ENCODE data around the gene HIPK2.

The HIPK2 gene

DNA sequence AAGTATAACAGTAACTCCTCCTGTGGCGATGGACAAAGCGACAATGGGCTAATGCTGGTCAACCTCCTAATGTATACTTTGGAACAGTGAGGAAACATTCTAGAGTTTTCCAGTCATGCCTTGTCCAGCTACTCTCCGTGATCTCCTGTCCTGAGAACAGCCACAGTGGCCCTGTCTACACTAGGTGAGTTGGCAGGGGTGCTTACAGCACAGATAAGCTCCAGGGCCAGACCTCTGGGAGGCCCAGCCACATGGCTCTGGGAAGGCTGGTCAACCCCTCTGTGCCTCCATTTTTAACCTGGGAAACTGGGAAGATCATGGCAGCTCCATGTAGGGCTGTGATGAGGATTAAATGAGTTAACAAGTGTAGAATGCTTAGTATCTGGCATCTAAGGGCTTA, 197.4 kb downstream of the HIPK2 start:
- DNase-seq = no peak

DNA sequence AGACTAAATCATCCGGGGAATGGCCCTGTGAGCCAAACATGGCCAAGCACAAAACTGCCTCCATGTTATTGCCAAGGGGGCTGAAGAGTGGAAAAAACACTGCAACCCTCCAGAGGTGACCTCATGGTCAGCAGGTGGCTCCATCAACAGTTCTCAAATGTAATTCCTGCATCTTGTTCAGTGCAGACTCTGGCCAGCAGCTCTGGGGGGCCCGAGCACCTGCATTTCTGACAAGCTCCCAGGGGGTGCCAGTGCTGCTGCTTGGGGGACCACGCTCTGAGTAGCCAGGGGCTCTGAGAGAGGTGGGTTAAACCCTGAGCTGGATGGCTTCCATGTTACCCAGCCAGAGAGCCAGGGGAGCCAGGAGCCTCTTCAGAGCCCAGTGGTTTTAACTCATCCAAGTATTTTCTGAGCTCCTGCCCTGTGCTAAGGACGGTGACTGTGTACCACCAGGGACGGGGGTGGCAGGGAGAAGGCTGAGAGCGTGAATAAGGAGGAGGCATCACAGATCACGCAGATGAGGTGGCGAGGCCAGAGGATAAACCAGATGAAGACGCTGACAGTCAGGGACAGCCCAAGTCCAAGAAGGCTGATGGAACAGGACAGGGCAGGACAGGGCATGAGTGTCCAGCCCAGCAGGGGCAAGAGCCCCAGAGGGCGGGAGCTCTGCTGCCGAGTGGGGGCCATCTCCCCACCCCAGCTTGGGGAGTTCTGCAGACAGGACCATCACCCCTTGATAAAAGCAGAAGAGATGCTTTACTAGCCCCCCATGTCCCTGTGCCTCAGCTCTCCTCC, 201.4 kb downstream of the HIPK2 start:
- DNase-seq = no peak

DNA sequence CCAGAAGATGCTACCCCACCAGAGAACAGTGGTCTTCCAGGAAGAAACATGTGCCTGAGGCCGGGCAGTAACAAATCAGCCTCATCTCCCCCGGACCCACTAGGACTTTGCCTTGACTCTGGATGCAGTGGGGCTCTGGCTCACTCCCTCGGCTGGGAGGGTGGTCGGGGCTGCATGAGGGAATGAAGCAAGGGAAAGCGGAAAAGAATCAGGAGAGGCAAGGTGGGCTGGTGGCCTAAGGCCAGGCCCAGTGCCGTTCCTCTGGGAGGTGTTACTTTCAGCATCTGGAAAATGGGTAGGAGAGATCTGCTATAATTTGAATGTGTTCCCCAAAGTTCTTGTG, 202.5 kb downstream of the HIPK2 start:
- no peak for DNase-seq

DNA sequence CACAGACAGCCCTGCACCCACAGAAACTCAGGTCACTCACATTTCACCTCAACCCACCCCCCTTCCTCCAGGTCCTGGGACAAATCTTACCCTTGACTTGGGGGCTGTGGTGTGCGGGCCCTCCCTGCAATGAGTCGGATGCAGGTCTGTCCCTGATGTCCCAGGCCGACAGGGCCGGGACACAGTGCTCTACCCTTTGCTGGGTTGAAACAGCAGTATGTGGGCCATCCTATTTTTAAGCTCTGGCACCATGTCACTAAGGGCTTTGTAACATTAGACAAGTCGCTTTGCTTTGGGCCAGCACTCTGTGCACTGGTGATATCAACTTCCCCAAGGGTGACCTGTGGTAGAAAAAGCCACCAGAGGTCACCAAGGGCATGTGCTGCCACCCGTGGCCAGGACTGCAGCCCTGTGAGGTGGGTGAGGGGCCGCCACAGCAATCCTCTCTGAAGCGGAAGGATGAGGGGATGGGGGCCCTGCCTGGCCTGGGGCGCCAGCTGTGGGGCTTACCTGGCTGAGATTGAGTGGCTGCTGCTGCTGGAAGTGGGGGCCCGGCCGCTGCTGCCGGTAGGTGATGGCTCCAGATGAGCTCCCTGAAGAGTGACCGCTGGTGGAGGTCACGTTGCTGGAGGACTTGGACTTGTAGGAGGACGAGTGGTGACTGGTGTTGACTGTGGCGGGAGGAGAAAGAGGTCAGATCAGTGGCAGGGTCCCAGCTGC, 203.0 kb downstream of the HIPK2 start:
- no peak for DNase-seq

DNA sequence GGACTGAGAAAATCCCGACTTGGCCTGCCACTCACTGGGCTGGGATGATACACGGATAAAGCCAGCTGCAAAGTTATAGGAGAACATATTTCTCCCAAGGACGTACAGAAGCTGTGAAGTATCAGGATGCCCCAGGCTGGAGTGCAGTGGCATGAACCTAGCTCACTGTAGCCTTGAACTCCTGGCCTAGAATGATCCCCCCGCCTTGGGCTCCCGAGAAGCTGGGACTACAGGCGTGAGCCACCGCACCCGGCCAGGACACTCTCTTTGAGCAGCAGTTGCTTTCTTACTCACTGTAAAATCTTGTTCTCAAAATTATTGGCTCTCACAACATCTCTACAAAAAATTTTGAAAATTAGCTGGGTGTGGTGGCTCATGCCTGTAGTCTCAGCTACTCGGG, 203.9 kb downstream of the HIPK2 start:
- DNase-seq = no peak

DNA sequence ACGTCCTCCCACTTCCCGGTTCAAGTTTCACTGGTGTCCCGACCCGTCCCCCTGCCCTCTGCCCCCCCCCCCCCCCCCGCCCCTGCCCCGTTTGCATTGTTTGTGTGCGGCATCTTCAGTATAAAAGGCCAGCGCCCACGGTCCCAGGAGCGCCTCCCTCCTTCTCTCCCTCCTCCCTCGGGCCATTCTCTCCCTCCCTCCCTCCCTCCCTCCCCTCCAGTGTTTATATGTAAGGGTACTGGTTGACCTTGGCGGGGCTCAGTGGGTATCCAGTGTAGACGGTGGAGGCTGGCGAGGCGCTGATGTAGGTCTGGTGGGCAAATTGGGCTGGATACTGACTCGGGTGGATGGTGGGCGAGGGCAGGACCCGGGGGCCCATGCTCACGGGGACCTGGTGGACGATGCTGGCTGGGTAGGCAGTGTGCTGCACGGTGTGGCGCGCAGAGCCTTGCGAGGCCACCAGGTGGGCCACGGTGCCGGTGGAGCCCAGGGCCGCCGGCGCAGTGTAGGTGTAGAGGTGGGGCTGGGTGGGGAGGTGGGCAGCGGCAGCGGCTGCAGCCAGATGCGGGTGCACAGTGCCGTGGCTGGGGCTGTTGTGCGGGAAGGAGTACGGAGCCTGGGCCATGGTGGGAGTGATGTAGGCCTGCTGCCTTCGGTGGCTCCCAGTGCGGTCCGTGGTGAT, 205.0 kb downstream of the HIPK2 start:
- no peak for DNase-seq

DNA sequence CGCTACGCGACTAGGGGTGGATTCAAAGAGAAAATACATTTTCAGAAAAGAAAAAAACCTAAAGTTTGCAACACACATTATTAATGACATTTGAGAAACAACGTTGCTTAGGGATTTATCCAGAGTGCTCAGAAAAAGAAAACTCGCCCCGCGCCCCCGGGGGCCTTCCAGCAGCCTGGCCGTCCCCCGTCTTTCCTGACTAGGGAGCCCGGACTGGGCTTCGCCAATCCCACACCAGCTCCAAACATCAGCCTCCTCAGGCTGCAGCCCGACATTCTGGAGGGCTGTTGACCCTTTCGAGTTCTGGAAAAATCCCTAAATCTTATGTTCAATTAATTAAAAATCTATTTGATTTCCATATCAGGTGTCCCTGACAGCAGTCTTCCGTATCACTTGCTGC, 205.7 kb downstream of the HIPK2 start:
- DNase-seq = no peak

DNA sequence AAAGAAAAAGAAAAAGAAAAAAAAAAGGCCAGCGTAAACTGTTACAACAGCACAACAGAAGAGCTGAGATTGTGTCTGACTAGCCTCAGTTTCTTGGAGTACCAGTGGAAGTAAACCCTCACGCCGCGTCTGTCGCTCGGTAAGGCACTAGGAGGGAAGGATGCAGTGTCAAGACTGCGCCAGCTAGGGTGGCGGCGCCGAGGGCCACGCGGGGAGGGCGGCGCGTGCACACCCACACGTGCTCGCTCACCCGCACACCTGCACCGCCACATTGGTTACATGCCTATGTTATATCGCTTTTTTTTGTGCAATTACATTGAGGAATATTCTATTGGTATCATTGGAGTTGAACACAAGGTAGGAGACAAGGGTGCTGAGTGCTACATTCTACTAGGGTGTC, 206.1 kb downstream of the HIPK2 start:
- no peak for DNase-seq

DNA sequence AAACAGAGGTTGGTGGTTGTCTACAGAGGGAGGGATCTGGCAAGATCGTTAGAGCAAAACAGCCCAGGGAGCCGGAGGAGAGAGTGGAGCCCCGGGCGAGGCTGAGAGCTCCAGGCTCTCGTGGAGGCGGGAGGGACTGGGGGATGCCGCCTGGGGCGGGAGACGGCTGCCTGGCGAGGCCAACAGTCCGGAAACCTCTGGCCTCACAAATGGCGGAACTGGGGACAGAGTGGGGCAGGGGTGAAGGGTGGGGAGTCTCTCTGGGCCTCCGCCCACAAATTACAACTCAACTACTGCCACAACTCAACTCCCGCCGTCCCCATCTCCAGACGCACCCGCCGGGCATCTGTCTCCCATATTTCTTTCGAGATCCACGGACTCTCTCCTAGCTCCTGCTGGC, 206.6 kb downstream of the HIPK2 start:
- no peak for DNase-seq

DNA sequence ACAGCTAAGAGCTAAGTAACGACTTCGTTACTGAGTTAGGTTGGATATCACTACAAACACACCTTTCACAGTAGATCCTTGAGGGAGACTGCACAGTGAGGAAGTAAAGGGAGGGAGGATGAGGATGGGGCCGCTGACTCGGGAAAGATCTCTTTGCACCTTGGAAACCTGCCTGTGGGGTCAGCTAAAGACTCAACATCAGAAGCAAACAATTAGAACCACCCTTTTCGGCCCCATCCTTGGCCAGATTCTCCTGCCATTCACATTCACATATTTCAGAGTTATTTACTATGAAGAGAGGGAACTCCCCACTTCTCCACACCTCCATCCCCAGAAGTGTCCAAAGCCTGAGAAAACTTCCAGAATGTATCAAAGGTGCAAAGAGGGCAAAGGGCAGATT, 207.2 kb downstream of the HIPK2 start:
- no peak for DNase-seq

DNA sequence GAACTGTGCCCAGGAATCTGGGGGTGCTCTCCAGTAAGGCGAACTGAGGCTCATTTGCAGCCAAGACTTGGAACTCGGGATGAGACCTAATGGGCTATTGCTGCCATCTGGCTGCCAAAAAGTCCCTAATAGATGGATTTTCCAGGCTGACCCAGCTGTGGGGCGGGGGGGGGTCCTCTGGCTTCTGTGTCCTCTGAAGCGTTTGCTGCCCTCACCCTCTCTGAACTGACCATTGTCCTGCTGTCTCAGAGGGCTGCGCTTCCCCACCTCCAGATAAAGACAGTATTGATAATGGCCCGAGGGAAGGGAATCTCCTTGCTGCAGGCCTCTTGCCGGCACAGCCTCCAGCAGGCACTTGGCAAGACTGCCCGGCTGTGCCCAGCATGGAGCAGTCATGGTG, 207.7 kb downstream of the HIPK2 start:
- no peak for DNase-seq

DNA sequence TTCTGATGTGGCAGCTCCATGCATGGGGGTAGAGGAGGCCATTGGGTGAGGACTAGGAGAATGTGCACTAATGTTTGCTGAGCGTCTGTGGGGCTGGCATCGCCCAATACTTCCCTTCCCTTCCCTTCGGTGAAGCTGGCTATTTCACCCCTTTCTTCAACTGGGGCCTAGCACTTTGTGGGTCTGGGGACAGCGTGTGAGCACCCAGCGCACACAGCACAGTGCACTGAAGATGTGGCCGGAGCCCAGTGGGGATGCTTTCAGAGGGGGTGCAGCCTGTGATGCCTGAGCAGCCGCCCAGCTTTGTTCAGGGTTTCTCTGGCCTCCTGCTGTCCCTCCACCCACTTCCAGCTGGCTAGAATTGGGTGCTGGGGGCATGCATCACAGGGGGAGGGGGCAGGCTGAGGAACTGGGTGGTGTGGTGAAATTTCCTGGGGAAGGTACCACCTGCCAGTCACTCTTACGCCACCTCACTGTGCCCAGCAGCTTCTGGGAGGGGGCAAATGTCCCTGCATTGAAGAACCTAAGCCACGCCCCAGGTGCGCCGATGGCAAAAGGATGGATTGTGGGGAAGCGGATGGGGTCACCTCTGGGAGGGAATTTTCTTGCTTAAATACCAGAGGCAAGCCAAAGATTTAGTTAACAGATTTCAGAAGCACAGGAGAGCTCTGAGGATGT, 208.8 kb downstream of the HIPK2 start:
- no peak for DNase-seq

DNA sequence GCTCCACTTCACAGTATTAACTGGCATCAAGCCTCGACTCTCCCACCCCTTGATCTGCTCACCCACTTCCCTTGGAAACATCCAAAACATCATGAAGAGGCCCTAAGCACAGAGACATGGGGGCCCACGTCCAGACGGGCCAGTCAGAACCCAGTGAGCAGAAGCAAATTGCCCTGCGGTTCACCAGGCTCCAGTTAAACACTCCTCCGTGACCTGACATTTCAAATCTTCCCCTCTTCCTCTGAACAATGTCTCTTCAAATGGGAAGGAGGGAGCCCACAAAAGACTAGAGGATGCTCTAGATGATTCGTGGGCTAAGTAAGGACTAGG, 209.5 kb downstream of the HIPK2 start:
- no peak for DNase-seq

DNA sequence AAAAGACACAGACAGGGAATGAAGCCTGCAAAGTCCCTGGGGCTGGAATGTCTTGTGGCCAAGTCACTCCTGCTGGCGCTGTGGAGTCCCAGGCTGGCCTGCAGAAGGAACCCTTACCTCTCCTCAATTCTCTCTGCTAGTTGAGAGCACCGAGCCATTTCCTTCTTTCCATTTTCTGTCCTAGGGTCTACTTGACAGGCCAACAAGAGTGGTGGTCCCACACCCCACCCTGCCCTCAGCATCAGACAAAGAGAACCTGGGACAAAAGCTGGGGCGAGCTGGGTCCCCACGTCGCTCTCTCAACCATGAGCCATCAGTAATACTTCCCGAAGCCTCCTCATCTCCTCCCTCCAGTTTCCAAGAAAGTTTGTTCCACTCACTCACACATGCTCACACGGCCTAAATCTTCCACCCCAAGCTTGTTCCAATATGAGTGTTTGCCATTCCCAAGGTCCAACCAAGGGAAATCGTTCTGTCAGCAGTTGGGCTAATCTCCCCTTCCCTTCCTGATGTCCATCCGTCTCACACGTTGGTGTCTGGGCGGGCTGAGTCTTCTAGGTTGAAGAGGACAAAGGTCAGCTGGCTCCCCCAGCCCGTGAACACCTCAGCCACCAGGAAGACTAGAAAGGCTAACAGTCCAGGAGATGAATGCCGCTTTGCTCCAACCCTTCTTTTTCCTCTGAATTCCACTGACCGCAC, 210.0 kb downstream of the HIPK2 start:
- DNase-seq = no peak

DNA sequence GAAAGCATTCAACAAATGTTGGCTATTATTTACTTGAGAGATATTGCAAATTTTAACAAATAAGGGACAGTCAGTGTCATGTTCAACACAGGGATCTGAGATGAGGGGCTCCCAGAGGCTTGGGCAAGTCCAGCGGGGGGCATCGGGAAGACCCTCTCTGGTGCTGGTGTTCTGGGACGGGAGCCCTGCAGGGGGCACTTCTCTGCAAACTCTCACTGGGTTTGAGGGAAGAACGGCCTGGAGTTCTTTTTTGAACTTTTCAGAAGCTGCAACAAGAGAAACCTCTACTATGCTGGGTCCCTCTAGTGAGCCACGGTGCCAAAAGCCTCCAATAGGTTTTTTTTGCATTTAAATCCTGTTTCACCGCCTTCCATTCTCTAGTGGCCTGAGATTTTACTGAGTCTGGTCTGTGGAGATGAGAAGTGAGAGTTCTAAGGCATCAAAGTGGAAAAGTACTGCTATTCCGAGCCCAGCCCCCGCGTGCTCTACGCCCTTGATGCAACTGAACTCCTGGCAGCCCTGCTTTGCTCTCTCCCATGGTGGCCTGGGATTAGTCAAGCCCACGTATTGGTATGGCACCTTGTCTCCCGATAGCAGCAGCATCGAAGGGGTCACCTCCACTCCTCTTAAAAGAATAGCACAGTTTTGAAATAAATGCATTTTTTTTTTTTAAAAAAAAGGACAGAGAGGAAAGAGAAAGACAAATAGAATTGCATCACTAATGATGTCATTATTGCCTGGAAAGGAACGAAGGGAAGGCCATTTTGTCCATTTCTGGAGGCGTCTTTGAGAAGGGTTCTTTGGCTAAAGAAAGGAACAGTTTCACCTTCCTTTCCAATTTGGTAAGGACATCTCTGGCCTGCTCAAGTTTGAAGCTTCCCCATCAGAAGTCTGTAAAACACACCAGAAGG, 210.8 kb downstream of the HIPK2 start:
- DNase-seq = no peak

DNA sequence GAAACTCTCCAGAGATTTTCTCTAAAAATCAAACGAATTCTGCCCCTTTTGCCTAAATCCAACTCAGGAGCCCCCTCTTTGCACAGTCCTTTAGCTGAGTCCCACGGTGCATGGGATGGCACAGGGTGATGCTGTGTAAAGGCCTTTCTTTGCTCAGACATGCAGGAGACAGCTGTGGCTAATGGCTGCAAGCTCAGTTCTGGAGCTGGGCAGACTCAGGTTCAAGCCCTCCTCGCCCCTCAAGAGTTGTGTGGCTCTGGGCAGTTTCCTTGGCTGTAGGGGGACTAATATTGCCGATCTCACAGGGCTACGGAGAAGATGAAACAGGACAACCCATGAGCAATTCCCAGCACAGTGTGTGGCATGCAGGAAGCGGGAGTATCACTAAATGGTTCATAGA, 211.7 kb downstream of the HIPK2 start:
- DNase-seq = no peak

DNA sequence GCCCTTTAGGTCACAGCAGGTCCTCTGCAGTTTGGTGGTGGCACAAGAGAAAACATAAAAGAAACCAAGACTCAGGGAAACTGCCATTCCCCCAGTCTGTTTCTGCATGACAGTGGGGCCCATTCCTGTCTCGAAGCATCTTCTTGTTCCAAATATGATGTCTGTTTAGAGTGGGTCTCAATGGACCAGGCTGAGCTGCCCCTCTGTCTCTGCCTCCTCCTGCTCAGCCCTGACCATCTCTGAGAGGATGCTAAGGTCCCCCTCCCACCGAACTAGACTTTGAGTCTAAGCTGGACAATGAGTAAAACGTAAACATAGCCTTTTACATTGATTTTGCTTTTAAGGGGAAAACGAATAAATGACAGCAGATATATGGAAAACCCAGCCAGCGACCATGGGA, 213.9 kb downstream of the HIPK2 start:
- no peak for DNase-seq

DNA sequence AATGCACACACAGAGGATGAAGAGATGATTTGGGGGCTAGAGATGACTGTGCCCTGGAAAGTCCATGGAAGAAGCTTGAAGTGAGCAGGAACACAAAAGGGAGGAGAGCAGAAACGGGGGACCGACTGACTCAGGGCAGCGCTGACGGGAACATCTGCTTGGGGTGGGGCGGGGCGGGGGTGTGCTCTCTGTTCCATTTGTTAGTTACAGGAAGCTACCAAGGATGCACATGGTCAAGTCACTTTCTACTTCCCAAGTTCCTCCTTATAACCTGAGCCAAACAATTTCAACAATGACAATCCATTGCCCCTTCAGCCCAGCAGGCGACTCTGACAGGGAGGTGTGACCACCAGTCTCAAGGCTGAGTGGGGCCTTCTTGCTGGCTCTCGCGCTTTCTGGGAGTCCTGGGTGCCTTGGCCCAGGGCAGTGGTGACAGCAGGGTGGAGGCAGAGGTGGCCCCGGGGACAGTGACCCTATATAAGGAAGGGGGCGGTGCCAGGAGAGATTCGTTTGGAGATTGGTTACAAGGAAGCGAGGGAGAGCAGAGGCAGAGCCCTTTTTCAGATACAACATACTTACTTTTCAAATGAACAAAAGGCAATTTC, 214.7 kb downstream of the HIPK2 start:
- DNase-seq = no peak

DNA sequence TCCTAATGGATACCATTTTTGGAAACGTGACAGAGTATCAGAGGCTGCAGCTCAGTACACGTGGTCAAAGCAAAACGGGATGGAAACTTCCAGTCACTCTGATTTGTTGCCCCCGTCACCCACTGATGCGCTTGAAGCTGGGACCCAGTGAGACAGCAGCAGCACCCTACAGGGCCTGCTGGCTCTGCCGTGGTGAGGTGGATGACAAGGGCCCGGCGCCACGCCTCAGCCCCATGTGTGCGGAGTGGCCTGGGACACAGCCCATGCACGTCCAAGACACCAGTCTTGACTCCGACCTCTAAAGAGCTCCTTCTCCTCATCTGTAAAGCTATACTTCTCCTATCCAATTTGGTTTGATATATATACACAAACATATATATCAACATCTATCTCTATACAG, 215.3 kb downstream of the HIPK2 start:
- no peak for DNase-seq

DNA sequence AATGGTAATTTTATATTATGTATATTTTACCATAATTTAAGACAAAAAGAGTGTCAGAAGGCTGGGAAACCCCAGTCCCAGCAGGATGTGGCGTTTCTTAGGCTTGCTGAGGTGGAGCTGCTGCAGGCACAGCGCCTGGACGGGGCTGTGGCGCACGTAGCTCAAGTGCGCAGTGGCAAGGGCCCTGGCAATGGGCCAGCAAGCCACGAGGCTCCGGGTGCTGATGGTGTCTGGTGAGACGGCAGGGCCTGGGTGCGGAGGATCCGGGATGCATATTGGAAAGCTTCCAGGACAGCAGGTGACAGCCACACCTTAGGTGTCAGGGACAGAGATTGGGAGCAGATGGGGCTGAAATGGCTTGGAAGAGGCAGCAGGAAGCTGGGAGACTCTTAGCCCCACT, 217.1 kb downstream of the HIPK2 start:
- DNase-seq = no peak

DNA sequence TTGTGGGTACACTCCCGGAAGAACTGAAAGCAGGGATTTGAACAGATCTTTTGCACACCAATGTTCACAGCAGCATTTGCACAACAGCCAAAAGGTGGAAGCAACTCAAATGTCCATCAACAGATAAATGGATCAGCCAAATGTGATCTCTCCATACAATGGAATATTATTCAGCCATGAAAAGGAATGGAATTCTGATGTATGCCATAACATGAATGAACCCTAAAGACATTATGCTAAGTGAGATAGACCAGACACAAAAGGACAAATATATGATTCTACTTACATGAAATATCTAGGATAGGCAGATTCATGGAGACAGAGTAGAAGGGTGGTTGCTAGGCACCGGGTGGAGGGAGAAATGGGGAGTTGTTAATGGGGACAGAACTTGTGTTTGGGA, 217.6 kb downstream of the HIPK2 start:
- no peak for DNase-seq

Data from GDM1 (cell line).